Epithelial cell of esophagus (primary cell): ENCODE measurements around the gene ARHGEF7.

Experiments
- DNase-seq: peaks from one replicate; pipeline ENCODE4 v3.0.0; 2010; ENCODE audit warnings: low read depth
- H3K4me3 ChIP-seq: 2 replicates; pipeline ENCODE4 v1.5.1; 2011; ENCODE audit warnings: mild to moderate bottlenecking, low read length, control low read depth
- TF ChIP-seq, protein P1 (sequence below): IDR thresholded peaks from 2 replicates; pipeline ENCODE4 v1.5.1; 2011; ENCODE audit warnings: low read depth, mild to moderate bottlenecking, low read length, control low read depth, inconsistent platforms; ENCODE audit not compliant: insufficient read depth; ENCODE audit errors: missing control alignments

The ARHGEF7 gene

GRCh38 chr13:111168107-111168506 lies 53.0 kb downstream of the ARHGEF7 start:
- no peak for DNase-seq
- H3K4me3 ChIP-seq, result no peak overlapping the region
- TF ChIP-seq, protein P1, sequence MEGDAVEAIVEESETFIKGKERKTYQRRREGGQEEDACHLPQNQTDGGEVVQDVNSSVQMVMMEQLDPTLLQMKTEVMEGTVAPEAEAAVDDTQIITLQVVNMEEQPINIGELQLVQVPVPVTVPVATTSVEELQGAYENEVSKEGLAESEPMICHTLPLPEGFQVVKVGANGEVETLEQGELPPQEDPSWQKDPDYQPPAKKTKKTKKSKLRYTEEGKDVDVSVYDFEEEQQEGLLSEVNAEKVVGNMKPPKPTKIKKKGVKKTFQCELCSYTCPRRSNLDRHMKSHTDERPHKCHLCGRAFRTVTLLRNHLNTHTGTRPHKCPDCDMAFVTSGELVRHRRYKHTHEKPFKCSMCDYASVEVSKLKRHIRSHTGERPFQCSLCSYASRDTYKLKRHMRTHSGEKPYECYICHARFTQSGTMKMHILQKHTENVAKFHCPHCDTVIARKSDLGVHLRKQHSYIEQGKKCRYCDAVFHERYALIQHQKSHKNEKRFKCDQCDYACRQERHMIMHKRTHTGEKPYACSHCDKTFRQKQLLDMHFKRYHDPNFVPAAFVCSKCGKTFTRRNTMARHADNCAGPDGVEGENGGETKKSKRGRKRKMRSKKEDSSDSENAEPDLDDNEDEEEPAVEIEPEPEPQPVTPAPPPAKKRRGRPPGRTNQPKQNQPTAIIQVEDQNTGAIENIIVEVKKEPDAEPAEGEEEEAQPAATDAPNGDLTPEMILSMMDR, result no peak

DNA sequence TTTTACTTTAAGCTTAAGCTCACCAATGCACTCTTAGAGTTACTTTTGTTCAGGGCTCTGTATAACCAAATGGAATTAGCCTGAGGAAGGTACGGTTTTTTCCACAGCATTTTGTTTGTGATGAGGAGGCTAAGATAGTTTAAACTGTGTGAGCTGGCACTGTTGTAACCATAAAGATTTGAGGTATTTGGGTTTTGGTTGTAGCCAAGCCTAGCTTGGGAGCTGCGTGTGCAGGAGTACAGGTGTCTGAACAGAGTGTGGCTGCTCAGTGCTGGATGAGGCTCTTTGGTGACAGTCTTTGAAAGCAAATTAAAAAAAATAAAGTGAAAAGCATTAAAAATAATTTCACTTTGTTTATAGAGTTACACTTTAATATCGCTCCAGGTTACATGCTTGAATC lies 56.0 kb downstream of the ARHGEF7 start:
- DNase-seq, result no peak
- H3K4me3 ChIP-seq, result no peak overlapping the region
- TF ChIP-seq, protein P1, result no peak

- TF ChIP-seq, protein P1, result no peak
- DNase-seq, result no peak
- no peak overlapping the region for H3K4me3 ChIP-seq
These were observed 56.5 kb downstream of the ARHGEF7 start for GRCh38 chr13:111171629-111172028.

DNA sequence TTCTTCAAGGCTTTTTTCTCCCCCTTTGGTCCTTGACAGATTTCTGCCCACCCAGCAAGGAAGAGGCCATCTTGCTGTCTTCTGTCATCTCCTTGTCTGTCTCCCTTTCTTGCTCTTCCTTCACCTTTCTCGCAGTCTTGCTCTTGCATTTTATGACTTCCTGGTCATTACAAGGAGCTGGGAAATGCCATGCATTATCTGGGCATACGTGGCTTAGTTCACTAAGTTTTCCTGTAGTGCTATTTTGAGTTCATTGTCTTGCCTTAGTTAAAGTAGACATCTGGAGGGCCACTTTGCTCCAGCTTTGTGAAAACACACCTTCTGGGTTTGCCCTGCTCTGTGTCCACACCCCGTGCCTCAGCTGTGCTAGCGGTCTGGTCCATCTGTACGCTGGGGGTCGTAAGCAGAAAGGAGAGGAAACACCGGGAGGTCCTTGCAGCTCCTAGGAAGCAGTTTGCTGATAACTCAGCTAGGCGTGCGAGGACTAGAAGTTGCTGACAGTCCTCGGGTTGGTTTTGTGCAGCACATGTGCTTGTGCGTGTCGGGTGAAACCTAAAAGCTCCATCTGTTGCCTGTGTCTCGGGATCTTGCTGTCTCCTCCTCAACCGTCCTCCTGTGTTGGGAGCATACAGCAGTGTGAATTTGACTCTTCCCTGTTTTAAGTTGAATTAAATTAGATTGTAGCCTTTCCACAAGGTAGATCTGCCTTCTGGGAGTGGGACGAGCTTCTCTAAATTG lies 59.4 kb downstream of the ARHGEF7 start:
- TF ChIP-seq, protein P1, result no peak
- no peak for DNase-seq

DNA sequence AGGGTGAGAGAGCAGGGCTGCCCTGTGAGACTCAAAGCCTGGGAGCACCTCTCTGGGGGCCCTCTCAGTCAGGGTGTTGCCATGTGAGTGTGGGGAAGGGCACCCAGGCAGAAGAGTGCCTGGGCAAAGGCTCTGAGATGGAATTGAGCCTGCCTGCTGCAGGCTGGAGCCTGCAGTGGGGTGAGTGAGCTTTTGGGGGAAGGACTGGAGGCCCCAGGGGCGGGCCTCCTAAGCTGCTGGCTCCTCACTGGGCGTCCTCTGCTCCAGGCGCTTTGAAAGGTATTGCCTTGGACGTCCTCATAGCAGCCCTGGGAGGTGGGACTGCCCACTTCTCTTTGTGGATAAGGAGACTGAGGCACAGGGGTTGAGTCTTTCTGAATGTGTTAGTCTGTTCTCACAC lies 60.3 kb downstream of the ARHGEF7 start:
- DNase-seq, result peak; percentile 7

More for the DNA sequence above, 59.4 kb downstream of the ARHGEF7 start:
- no peak overlapping the region for H3K4me3 ChIP-seq

GRCh38 chr13:111175935-111176334 lies 60.8 kb downstream of the ARHGEF7 start:
- H3K4me3 ChIP-seq, result no peak overlapping the region
- TF ChIP-seq, protein P1, result no peak
- no peak for DNase-seq

More for the DNA sequence above, 60.3 kb downstream of the ARHGEF7 start:
- TF ChIP-seq, protein P1, result no peak
- no peak overlapping the region for H3K4me3 ChIP-seq

GRCh38 chr13:111176421-111176820 lies 61.3 kb downstream of the ARHGEF7 start:
- DNase-seq, result no peak
- TF ChIP-seq, protein P1, result no peak
- no peak overlapping the region for H3K4me3 ChIP-seq
